Esophagus squamous epithelium (tissue), 4 donors: ENCODE data around the gene SYTL5.

ENCODE experiments used
- POLR2A ChIP-seq, 4 donors: fragments of 450-650 bp; IDR thresholded peaks; one replicate each; pipeline ENCODE4 v1.6.1; 2017; ENCODE audit warnings: antibody characterized with exemption in 4 of 4, mild to moderate bottlenecking in 4 of 4, moderate library complexity in 3 of 4
- TF ChIP-seq, protein P1 (sequence below), 6 experiments: fragments of 450-650 bp in 4 of 6; fragments of 200-600 bp in 2 of 6; sonication (generic) in 2 of 6; IDR thresholded peaks; one replicate each; pipeline ENCODE4 v1.5.1; 2016 to 2019; ENCODE audit warnings: antibody characterized with exemption in 6 of 6, mild to moderate bottlenecking in 4 of 6, moderate library complexity in 4 of 6

- TF ChIP-seq, protein P1, sequence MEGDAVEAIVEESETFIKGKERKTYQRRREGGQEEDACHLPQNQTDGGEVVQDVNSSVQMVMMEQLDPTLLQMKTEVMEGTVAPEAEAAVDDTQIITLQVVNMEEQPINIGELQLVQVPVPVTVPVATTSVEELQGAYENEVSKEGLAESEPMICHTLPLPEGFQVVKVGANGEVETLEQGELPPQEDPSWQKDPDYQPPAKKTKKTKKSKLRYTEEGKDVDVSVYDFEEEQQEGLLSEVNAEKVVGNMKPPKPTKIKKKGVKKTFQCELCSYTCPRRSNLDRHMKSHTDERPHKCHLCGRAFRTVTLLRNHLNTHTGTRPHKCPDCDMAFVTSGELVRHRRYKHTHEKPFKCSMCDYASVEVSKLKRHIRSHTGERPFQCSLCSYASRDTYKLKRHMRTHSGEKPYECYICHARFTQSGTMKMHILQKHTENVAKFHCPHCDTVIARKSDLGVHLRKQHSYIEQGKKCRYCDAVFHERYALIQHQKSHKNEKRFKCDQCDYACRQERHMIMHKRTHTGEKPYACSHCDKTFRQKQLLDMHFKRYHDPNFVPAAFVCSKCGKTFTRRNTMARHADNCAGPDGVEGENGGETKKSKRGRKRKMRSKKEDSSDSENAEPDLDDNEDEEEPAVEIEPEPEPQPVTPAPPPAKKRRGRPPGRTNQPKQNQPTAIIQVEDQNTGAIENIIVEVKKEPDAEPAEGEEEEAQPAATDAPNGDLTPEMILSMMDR (IDR thresholded peaks at IDR 0.05), result no peak
- no peak for TF ChIP-seq POLR2A (IDR thresholded peaks at IDR 0.05)
Observed at GRCh38 chrX:38009641-38010040, 3.3 kb downstream of the SYTL5 start.
